Neural progenitor cell (in vitro differentiated cells): Measurements from ENCODE around the gene TMEM106B. TPM values are rescaled to one million over a fixed set of nuclear protein-coding genes. Genes with fewer than 3 reads are reported as not detected.

ENCODE experiments used
- DNase-seq: peaks from one replicate; pipeline ENCODE4 v3.0.0-alpha.2; 2016; ENCODE audit warnings: low spot score
- H2AFZ ChIP-seq: fragments of 200-600 bp; sonication (generic); replicated peaks from 2 replicates; pipeline ENCODE4 v1.6.1; 2016; ENCODE audit warnings: antibody characterized with exemption
- H3F3A ChIP-seq: fragments of 200-600 bp; sonication (generic); 2 replicates; pipeline ENCODE4 v1.6.1; 2016; ENCODE audit warnings: antibody characterized with exemption, low read depth
- H3K27ac ChIP-seq: fragments of 200-600 bp; sonication (generic); 2 replicates; pipeline ENCODE4 v1.5.1; 2016; ENCODE audit warnings: mild to moderate bottlenecking
- H3K27me3 ChIP-seq: fragments of 200-600 bp; sonication (generic); 2 replicates; pipeline ENCODE4 v1.6.1; 2016; ENCODE audit warnings: mild to moderate bottlenecking, moderate library complexity
- H3K36me3 ChIP-seq: fragments of 200-600 bp; sonication (generic); 2 replicates; pipeline ENCODE4 v1.5.1; 2016
- H3K4me1 ChIP-seq: fragments of 200-600 bp; sonication (generic); 2 replicates; pipeline ENCODE4 v1.6.1; 2016; ENCODE audit warnings: mixed run types
- H3K4me2 ChIP-seq: fragments of 200-600 bp; sonication (generic); 2 replicates; pipeline ENCODE4 v1.6.1; 2016
- H3K4me3 ChIP-seq: fragments of 200-600 bp; sonication (generic); 2 replicates; pipeline ENCODE4 v1.5.1; 2016
- H3K79me2 ChIP-seq: fragments of 200-600 bp; sonication (generic); 2 replicates; pipeline ENCODE4 v1.6.1; 2016; ENCODE audit warnings: low read depth
- H3K9ac ChIP-seq: fragments of 200-600 bp; sonication (generic); 2 replicates; pipeline ENCODE4 v1.6.1; 2016
- H3K9me3 ChIP-seq: fragments of 200-600 bp; sonication (generic); 2 replicates; pipeline ENCODE4 v1.5.1; 2016; ENCODE audit warnings: low read depth
- H4K20me1 ChIP-seq: fragments of 200-600 bp; sonication (generic); 2 replicates; pipeline ENCODE4 v1.6.1; 2016; ENCODE audit warnings: low read depth
- H3K27ac Mint-ChIP-seq: 3 replicates; pipeline ENCODE4 v1.8.0; 2021; ENCODE audit warnings: mixed read lengths
- H3K27me3 Mint-ChIP-seq: 2 replicates; pipeline ENCODE4 v1.8.0; 2022; ENCODE audit warnings: low read depth, mild to moderate bottlenecking, inconsistent platforms, moderate library complexity, mixed read lengths; ENCODE audit not compliant: insufficient read depth
- H3K36me3 Mint-ChIP-seq: 3 replicates; pipeline ENCODE4 v1.8.0; 2021; ENCODE audit warnings: mixed read lengths
- H3K4me1 Mint-ChIP-seq: 3 replicates; pipeline ENCODE4 v1.8.0; 2021; ENCODE audit warnings: mixed read lengths
- H3K4me3 Mint-ChIP-seq: 3 replicates; pipeline ENCODE4 v1.8.0; 2021; ENCODE audit warnings: mild to moderate bottlenecking, moderate library complexity, mixed read lengths
- H3K9me3 Mint-ChIP-seq: 3 replicates; pipeline ENCODE4 v1.8.0; 2020; ENCODE audit warnings: mixed read lengths
- CTCF ChIP-seq: fragments of 200-600 bp; sonication (generic); IDR thresholded peaks from 2 replicates; pipeline ENCODE4 v1.5.1; 2017; ENCODE audit warnings: antibody characterized with exemption, mild to moderate bottlenecking
- EZH2 ChIP-seq: fragments of 200-600 bp; sonication (generic); IDR thresholded peaks from 2 replicates; pipeline ENCODE4 v1.6.1; 2017; ENCODE audit warnings: antibody characterized with exemption, mild to moderate bottlenecking, moderate library complexity
- EZH2phosphoT487 ChIP-seq: fragments of 200-600 bp; sonication (generic); IDR thresholded peaks from 2 replicates; pipeline ENCODE4 v1.6.1; 2017; ENCODE audit warnings: antibody characterized with exemption
- total RNA-seq: library from RNA; depleted of rRNA; stranded (reverse); fragments of >200 nt; gene quantifications from 2 replicates; pipeline ENCODE4 v1.2.3, GENCODE V29; 2015; ENCODE audit warnings: low replicate concordance

Gene TMEM106B
- total RNA-seq, 1 donor from 2014 or later = 96.5 TPM

- H3K27me3 Mint-ChIP-seq = peaks cover 2% of the 10 kb centered on the region
- no peaks in the 10 kb centered on the region for H3K27me3 ChIP-seq
- no peak for DNase-seq
- no peaks in the 10 kb centered on the region for H3F3A ChIP-seq
- no peak overlapping the region for H3K4me2 ChIP-seq
- H3K4me1 ChIP-seq = no peaks in the 10 kb centered on the region
- no peaks in the 10 kb centered on the region for H4K20me1 ChIP-seq
- no peaks in the 10 kb centered on the region for H3K4me1 Mint-ChIP-seq
- no peak overlapping the region for H2AFZ ChIP-seq
- H3K36me3 ChIP-seq = no peaks in the 10 kb centered on the region
- H3K4me3 Mint-ChIP-seq = no peak overlapping the region
- H3K27ac ChIP-seq = no peak overlapping the region
- H3K9me3 ChIP-seq = no peaks in the 10 kb centered on the region
- H3K9me3 Mint-ChIP-seq = peaks cover 3% of the 10 kb centered on the region
- H3K79me2 ChIP-seq = no peaks in the 10 kb centered on the region
- H3K4me3 ChIP-seq = no peak overlapping the region
- TF ChIP-seq CTCF = no peak
- peak overlapping the region; percentile 23 for H3K27ac Mint-ChIP-seq
- no peaks in the 10 kb centered on the region for H3K36me3 Mint-ChIP-seq
- no peak overlapping the region for H3K9ac ChIP-seq
Measured at GRCh38 chr7:12287901-12288300, 76.8 kb downstream of the TMEM106B start.

- no peaks in the 10 kb centered on the region for H4K20me1 ChIP-seq
- H3K27ac Mint-ChIP-seq = no peak overlapping the region
Measured at GRCh38 chr7:12289996-12290395, 78.9 kb downstream of the TMEM106B start.

GRCh38 chr7:12290761-12291160 is 79.7 kb downstream of the TMEM106B start:
- Mint-ChIP-seq H3K9me3 (peaks cover 3% of the 10 kb centered on the region), H3K27me3 (peaks cover 2% of the 10 kb centered on the region), H3K27ac (no peak overlapping the region), H3K4me3 (no peak overlapping the region), H3K36me3 (no peaks in the 10 kb centered on the region), H3K4me1 (peaks cover under 1% of the 10 kb centered on the region)
- H3K9ac ChIP-seq = no peak overlapping the region
- H3K4me2 ChIP-seq = no peak overlapping the region
- DNase-seq = no peak
- no peak overlapping the region for H3K4me3 ChIP-seq
- H3K4me1 ChIP-seq = no peaks in the 10 kb centered on the region
- H4K20me1 ChIP-seq = no peaks in the 10 kb centered on the region
- H3F3A ChIP-seq = no peaks in the 10 kb centered on the region
- H2AFZ ChIP-seq = no peak overlapping the region
- no peak for TF ChIP-seq EZH2phosphoT487
- TF ChIP-seq CTCF = no peak
- TF ChIP-seq EZH2 = no peak
- no peaks in the 10 kb centered on the region for H3K27me3 ChIP-seq
- H3K79me2 ChIP-seq = no peaks in the 10 kb centered on the region
- no peaks in the 10 kb centered on the region for H3K9me3 ChIP-seq
- H3K27ac ChIP-seq = no peak overlapping the region
- H3K36me3 ChIP-seq = no peaks in the 10 kb centered on the region

More at GRCh38 chr7:12289996-12290395, 78.9 kb downstream of the TMEM106B start:
- H3K36me3 ChIP-seq = no peaks in the 10 kb centered on the region
- H3K27ac ChIP-seq = no peak overlapping the region
- no peak overlapping the region for H2AFZ ChIP-seq
- no peak overlapping the region for H3K9ac ChIP-seq
- no peaks in the 10 kb centered on the region for H3K79me2 ChIP-seq
- no peak for DNase-seq
- H3K36me3 Mint-ChIP-seq = no peaks in the 10 kb centered on the region
- TF ChIP-seq EZH2phosphoT487 = no peak
- TF ChIP-seq EZH2 = no peak
- TF ChIP-seq CTCF = no peak
- no peaks in the 10 kb centered on the region for H3K27me3 ChIP-seq
- no peak overlapping the region for H3K4me3 Mint-ChIP-seq
- no peak overlapping the region for H3K4me2 ChIP-seq
- peaks cover 3% of the 10 kb centered on the region for H3K9me3 Mint-ChIP-seq
- no peaks in the 10 kb centered on the region for H3K9me3 ChIP-seq
- no peaks in the 10 kb centered on the region for H3K4me1 ChIP-seq
- no peaks in the 10 kb centered on the region for H3K4me1 Mint-ChIP-seq
- H3F3A ChIP-seq = no peaks in the 10 kb centered on the region
- peaks cover 2% of the 10 kb centered on the region for H3K27me3 Mint-ChIP-seq
- H3K4me3 ChIP-seq = no peak overlapping the region
